Measurements from ENCODE around the gene GPC6.

Gene GPC6

DNA sequence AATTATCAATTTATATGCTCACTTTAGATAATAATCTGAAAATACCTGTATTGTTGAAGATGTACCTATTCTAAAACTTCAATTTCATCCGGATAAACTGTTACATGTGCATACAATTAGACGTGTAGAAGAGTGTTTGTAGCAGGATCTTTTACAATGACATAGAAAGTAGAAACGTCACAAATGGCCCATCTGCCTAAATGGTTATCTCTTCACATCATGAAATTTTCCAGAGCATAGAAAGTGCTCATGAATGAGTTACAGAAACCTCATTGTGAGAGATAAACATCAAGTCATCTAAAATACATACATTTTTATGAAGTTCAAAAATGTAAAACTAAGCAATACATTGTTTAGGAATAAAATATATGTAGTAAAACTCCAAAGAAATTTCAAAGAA, 607.4 kb downstream of the GPC6 start:
- in situ Hi-C loops (cut with MboI; ENCODE audit: low pct_unique_long_range_greater_than_20kb, low sequenced_read_pairs, unreplicated experiment) = no loop called here
- TF ChIP-seq, protein P1, sequence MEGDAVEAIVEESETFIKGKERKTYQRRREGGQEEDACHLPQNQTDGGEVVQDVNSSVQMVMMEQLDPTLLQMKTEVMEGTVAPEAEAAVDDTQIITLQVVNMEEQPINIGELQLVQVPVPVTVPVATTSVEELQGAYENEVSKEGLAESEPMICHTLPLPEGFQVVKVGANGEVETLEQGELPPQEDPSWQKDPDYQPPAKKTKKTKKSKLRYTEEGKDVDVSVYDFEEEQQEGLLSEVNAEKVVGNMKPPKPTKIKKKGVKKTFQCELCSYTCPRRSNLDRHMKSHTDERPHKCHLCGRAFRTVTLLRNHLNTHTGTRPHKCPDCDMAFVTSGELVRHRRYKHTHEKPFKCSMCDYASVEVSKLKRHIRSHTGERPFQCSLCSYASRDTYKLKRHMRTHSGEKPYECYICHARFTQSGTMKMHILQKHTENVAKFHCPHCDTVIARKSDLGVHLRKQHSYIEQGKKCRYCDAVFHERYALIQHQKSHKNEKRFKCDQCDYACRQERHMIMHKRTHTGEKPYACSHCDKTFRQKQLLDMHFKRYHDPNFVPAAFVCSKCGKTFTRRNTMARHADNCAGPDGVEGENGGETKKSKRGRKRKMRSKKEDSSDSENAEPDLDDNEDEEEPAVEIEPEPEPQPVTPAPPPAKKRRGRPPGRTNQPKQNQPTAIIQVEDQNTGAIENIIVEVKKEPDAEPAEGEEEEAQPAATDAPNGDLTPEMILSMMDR (IDR thresholded peaks at IDR 0.05; ENCODE audit: extremely low read depth, insufficient read depth, missing control alignments) = no peak

DNA sequence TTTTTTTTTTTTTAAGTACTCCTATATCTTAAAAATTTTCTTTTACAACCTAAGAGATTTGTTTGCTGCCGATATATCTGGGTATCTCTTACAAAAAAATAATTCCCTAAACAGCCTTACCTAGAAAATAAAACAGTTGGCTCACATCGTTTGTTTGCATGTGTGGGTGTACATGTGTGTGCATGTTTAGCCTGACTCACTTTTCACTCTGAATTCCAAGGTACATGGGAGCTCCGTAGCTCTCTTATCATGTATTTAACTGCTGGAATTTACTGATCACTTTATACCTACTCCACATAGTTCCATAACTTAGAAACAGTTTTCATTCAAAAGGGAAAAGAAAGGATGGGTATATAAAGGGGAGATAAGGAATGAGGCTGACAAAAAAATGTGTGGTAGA, 616.5 kb downstream of the GPC6 start:
- DNase-seq (ENCODE audit: low spot score) = no peak
- TF ChIP-seq, protein P1 (IDR thresholded peaks at IDR 0.05; ENCODE audit: extremely low read depth, insufficient read depth, missing control alignments) = no peak
- in situ Hi-C loops (cut with MboI; ENCODE audit: low pct_unique_long_range_greater_than_20kb, low sequenced_read_pairs, unreplicated experiment) = no loop called here

More for the DNA sequence above, 607.4 kb downstream of the GPC6 start:
- DNase-seq (ENCODE audit: low spot score) = no peak

DNA sequence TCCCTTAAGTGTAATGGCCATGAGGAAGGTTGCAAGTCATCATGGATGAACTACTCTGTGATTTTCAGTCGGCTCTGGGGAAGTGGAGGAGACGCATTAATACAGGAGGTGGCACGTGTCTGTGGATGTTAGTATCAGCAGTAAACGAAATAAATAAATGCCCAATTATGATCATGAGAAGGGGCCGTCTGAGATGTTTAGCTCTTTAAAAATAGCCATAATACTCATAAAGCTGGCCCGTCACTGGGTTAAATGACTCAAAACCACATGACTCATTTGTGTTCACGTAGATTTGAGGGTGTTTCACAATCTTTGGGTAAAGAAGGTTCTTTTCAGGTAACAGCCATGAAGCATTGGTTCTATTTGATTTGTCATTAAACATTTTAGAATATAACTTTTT, 620.6 kb downstream of the GPC6 start:
- no peak for DNase-seq (ENCODE audit: low spot score)
- TF ChIP-seq, protein P1 (IDR thresholded peaks at IDR 0.05; ENCODE audit: extremely low read depth, insufficient read depth, missing control alignments) = no peak
- in situ Hi-C loops (cut with MboI; ENCODE audit: low pct_unique_long_range_greater_than_20kb, low sequenced_read_pairs, unreplicated experiment) = no loop called here

DNA sequence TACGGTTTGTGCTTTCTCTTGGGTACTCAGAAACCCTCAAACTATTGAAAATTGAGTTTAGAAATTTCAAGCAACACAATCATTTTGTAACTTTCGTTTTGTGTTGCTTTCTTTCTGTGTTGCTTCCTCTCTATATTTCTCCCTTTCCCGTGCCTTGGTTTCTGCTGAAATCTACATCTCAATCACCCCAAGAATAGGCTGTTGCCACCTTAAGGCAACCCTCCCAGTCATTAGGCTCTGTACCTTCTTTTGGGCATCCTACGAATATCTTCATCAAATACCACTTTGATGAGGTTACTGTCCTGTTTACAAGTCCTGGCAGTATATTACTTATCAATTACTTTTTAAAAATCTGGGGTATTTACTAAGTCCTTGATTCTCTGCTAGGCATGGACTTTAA, 621.6 kb downstream of the GPC6 start:
- DNase-seq (ENCODE audit: low spot score) = no peak
- in situ Hi-C loops (cut with MboI; ENCODE audit: low pct_unique_long_range_greater_than_20kb, low sequenced_read_pairs, unreplicated experiment) = no loop called here
- TF ChIP-seq, protein P1 (IDR thresholded peaks at IDR 0.05; ENCODE audit: extremely low read depth, insufficient read depth, missing control alignments) = no peak

DNA sequence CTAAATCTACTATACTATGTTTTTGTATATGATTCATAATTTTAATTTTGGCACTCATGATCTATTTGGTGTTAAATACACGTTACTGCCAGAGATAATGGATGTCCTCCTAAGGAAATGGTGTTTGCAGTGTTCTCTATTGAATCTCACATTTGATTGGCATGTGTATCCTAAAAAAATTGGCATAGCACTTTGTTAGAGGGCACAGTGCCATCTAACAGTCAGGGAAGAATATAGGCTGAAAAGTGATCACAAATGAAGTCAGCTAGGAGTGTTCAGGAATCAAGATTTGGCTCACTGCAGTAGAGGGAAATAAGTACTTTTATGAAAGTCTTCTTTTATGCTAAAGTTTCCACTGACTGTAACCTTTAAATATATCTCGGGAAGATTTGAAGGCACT, 624.6 kb downstream of the GPC6 start:
- in situ Hi-C loops (cut with MboI; ENCODE audit: low pct_unique_long_range_greater_than_20kb, low sequenced_read_pairs, unreplicated experiment) = no loop called here
- DNase-seq (ENCODE audit: low spot score) = no peak
- TF ChIP-seq, protein P1 (IDR thresholded peaks at IDR 0.05; ENCODE audit: extremely low read depth, insufficient read depth, missing control alignments) = no peak

DNA sequence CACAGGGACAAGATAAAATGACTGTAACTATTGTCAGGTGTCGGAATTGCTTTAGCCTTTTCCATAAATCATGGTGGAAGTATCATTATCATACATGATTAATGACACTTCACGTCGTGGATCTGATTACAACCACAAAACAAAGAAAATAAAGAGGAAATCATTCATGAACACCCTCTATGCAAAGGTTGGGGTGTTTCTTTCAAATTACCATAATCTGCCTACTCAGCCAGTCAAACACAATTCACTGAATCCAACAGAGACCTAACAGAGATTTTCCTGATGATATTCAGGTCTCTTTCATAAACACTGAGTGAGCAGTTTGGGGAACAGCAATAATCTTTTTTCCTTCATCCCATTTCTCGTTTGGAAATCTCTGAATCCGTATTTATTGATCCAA, 627.3 kb downstream of the GPC6 start:
- TF ChIP-seq, protein P1 (IDR thresholded peaks at IDR 0.05; ENCODE audit: extremely low read depth, insufficient read depth, missing control alignments) = no peak
- in situ Hi-C loops (cut with MboI; ENCODE audit: low pct_unique_long_range_greater_than_20kb, low sequenced_read_pairs, unreplicated experiment) = no loop called here
- DNase-seq (ENCODE audit: low spot score) = no peak

DNA sequence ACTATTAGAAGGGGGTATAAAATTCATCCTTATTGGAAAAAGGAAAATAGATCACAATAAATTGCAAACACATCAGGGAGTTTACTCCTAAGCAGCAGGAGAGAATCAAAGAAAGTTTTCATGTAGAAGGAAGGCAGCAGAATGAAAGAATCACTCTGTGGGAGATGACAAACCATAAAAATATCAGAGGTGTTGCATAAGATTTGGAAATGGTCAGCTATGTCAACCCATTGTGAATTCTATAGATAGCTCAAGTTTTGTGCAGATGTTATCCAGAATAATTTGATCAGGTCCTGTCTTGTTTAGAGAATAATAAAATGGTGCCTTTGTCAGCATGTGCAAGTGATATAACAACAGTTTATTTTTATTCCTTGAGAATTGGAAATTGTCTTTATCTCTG, 630.5 kb downstream of the GPC6 start:
- in situ Hi-C loops (cut with MboI; ENCODE audit: low pct_unique_long_range_greater_than_20kb, low sequenced_read_pairs, unreplicated experiment) = no loop called here
- TF ChIP-seq, protein P1 (IDR thresholded peaks at IDR 0.05; ENCODE audit: extremely low read depth, insufficient read depth, missing control alignments) = no peak

More for the DNA sequence above, 630.5 kb downstream of the GPC6 start:
- DNase-seq (ENCODE audit: low spot score) = no peak
